Stimulated activated CD4-positive, alpha-beta T cell treated with anti-CD3 and anti-CD28 coated beads, TNF-alpha, amount 100 ng/mL, for 1 hour (primary cell): ENCODE data around the gene PIK3C2G.
"Not testable (repeated sequence)": the region's sequence is repeated elsewhere in the genome, so short reads cannot be mapped to it uniquely, and the experiment has no call there.

ENCODE experiments used
- DNase-seq, 3 donors: peaks; one replicate each; pipeline ENCODE4 v3.0.0-alpha.2; 2020; ENCODE audit warnings: low read depth in 3 of 3, low spot score in 1 of 3

PIK3C2G gene

DNA sequence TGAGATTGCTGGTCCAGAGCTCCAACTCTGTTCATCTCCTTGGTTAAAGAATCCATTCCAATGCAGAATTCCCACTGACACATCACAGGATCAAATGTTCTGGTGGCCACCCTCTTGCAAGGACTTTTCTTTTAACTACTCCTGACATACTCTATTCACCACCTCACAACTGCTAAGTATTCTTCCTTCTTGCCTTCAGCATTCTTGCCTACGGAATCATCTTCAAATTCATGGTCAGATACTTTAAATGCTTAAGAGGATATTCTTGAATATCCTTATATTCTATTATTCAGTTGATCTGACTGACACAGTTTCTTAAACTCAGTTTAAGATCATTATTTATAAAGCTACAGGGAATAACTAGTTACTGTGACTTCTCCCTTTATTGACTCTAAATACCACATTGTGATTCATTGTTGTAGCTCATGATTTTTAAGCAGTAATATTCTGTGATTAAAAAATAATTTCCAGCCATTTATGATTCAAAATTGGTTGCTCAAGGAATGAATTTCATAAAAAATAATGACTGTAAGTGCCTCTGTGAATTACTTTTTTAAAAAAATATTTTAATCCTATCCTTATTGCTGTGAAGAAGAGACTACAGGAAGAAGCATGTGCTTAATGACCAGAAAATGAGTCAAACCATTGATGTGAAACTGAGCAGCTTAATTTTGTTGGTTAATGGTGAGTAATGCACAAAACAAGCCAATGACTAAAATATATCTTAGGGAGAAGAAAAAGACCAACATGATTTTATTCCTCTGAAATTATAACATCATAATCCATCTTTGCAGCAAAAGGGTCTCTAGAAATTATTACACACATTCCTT lies 207.1 kb downstream of the PIK3C2G start:
- DNase-seq = no peak

DNA sequence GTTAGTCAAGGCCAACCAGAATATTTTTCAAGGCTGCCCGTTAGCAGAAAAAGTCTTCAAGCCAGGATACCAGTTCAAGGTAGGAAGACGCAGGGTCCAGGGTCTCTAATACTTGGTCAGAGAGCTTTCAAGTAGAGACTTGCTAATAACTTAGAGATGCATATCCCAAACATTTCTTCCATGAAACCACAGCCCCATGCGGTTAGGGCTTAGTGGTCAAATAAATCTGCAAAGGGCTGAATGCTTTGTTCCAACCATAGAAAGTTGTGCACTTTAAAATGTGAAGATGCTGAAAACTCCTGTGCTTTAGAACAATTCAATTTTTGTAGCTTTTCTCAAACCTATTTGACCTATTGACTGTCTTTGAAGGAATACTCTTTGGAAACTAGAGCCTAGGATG lies 208.9 kb downstream of the PIK3C2G start:
- DNase-seq = no peak

- no peak for DNase-seq
Observed at GRCh38 chr12:18472304-18472703, 211.0 kb downstream of the PIK3C2G start.

DNA sequence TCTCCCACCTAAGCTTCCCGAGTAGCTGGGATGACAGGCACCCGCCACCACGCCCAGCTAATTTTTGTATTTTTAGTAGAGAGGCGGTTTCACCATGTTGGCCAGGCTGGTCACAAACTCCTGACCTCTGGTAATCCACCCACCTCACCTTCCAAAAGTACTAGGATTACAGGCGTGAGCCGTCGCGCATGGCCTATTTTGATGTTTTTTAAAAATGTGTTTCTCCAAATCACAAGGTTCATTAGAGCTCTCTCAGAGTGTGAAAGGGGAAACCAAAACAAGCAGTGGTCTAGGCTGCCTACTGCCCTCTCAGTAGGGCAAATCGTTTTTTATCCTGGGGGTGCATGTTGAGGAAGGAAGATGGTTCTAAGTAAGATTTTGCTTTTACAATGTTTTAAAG lies 211.5 kb downstream of the PIK3C2G start:
- DNase-seq = no peak

DNA sequence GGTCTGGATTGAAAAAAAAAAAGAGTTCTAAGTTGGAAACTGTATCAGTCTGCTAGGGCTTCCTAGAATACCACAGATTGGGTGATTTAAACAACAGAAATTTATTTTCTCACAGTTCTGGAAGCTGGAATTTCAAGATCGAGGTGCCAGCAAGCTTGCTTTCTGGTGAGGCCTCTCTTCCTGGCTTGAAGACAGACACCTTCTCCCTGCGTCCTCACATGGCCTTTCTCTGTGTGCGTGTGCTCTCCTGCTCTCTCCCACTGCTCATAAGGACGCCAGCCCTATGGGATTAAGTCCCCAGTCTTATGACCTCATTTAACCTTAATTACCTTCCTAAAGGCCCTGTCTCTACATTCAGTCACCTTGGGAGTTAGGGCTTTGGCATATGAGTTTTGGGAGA lies 215.5 kb downstream of the PIK3C2G start:
- DNase-seq = no peak

- no peak for DNase-seq
Observed at GRCh38 chr12:18479256-18479655, 217.9 kb downstream of the PIK3C2G start.

- no peak for DNase-seq
Observed at GRCh38 chr12:18482601-18483120, 221.3 kb downstream of the PIK3C2G start.

DNA sequence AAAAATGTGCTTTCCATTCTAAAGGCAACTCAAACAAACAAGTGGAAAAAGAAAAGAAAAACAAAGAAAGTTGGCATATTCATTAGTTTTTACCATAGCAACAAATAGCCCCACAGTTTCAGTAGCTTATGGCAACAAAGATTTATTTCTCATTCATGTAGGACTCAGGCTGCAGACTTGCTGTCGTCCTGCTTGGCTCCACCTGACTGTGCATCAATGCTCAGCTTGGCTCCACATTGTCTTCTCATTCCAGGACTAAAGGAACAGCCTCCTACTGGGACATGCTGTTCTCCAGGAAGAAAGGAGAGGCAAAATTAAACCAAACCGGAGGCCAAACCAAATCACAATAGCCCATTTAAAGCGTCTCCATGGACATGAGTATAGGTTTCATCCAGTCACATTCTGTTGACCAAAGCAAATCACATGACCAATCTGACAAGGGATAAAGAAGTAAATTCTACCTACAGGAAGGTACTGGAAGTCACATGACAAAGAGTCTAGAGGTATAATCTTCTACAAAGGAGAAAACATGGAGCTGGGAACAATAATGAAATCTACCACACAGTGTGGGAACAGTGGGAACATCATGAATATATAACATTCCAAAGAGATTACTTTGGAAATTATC lies 222.5 kb downstream of the PIK3C2G start:
- no peak for DNase-seq

DNA sequence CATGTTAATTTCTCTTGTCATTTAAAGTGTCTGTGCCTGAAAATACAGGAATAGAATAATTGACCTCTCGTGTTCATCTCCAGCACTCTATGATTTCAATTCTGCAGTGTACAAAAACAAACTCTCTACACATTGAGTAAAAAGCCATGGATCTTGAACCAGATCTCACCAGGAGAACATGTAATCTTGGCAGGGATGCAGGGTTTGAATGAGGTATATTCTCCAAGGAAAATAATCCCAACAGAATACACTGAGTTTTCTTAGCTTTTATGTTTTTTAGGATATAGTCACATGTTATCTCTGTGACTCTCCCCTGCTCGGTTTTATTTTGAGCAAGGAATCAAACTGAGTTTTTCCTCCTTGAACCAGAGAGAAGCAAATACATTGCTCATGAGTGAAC lies 224.7 kb downstream of the PIK3C2G start:
- no peak for DNase-seq

GRCh38 chr12:18487509-18487908 lies 226.2 kb downstream of the PIK3C2G start:
- DNase-seq = no peak

- DNase-seq = no peak
Observed at GRCh38 chr12:18492372-18493025, 231.2 kb downstream of the PIK3C2G start.

DNA sequence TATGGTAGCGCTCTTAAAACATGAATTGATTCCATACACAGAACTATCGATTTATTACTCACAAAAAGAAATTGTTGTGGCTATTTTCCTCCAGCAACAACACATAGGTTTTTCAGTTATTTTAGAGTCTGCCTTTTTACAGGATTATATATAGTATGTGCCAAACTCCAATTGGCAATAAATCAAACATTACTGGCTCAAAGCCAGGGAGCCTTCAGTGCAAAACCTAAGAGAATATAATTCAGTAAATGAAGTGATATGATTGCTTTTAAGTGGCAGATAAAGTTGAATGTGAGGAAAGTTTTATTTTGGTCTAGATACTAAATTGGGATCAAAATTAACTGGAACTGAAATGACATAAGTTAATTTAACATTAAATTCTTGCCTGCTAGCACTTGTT lies 234.8 kb downstream of the PIK3C2G start:
- DNase-seq = no peak

GRCh38 chr12:18500160-18500574 lies 238.8 kb downstream of the PIK3C2G start:
- not testable (repeated sequence) for DNase-seq

- DNase-seq = not testable (repeated sequence)
Observed at GRCh38 chr12:18500736-18501135, 239.4 kb downstream of the PIK3C2G start.

DNA sequence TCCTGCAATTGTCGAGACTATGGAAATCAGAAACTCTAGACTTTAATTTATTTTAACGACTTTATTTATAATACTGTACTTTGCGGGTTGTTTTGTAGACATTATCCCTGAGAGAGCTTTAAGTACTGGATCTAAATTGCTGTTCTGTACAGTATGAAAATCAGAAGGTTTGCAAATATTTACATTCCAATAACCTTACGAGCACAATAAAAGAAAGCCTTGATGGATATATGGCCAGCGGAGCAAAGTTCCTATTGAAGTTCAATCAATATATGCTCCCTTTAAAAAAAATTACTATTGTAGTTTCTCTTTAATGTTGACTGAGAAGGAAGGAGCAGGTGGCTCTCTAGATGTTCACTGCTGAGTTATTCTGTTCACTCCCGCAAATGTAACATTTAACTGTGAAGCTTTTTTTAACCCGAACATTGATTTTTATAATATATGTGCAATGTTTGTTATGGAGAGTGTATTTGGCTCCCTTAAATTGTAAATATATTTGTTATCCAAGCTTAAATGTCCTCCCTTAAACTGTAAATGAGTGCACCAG lies 241.2 kb downstream of the PIK3C2G start:
- DNase-seq = no peak

DNA sequence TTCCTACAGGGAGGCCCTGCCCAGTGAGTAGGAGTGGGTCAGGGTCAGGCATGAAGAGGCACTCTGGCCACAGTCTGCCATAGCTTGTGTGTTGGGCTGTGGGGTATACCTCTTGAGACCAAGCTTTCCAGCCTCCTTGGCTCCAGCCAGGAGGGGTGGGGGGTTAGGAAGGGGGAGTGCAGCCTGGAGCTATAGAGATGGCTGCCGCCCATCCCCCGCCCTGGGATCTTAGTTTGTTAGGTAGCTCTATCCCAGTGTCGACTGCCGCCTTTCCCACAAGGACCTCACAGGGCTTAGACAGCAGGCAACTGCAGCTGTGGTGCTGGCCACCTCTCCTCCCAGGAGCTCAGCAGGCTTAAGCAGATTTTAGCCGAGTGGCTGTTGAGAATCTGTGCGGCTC lies 260.1 kb downstream of the PIK3C2G start:
- no peak for DNase-seq

DNA sequence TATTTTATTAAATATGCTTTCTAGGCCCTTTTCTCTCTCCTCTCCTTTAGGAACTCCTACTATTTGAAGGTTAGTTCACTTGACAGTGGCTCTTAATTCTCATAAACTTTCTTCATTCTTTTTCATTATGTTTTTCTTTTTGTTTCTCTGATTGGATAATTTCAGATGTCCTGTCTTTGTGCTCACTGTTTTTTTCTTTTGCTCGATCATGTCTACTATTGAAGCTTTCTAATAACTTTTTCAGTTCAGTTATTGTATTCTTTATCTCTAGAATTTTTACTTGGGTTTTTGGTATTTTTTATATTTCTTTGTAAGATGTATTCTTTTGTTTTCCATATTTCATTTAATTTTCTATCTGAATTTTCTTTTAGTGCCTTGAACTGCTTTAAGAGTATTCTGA lies 261.5 kb downstream of the PIK3C2G start:
- DNase-seq = no peak

DNA sequence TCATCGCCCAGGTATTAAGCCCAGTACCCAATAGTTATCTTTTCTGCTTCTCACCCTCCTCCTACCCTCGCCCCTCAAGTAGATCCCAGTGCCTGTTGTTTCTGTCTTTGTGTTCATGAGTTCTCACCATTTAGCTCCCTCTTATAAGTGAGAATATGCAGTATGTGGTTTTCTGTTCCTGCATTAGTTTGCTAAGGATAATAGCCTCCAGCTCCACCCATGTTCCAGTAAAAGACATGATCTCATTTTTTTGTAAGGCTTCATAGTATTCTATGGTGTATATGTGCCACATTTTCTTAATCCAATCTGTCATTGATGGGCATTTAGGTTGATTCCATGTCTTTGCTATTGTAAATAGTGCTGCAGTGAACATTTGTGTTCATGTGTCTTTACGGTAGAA lies 281.2 kb downstream of the PIK3C2G start:
- DNase-seq = not testable (repeated sequence)

- no peak for DNase-seq
Observed at GRCh38 chr12:18546399-18546798, 285.1 kb downstream of the PIK3C2G start.

DNA sequence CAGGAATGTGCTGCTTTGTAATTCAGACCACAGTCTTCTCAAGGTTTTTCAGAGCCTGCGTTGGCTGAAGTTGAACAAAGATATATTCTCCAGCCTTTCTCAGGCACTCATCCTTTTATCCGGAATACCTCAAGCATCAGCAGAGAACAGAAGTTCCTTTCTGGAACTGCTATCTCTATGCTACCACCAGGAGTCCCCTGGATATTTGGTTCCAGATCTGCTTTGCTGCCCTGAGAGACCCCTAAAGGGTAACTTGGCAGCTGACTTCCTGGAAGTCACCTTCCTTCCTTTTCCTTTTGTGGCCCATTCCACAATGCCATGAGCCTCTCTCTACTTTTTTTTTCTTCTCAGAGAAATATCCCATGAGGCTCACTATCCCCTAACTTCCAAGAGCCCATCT lies 288.3 kb downstream of the PIK3C2G start:
- no peak for DNase-seq

- DNase-seq = no peak
Observed at GRCh38 chr12:18551106-18551505, 289.8 kb downstream of the PIK3C2G start.

DNA sequence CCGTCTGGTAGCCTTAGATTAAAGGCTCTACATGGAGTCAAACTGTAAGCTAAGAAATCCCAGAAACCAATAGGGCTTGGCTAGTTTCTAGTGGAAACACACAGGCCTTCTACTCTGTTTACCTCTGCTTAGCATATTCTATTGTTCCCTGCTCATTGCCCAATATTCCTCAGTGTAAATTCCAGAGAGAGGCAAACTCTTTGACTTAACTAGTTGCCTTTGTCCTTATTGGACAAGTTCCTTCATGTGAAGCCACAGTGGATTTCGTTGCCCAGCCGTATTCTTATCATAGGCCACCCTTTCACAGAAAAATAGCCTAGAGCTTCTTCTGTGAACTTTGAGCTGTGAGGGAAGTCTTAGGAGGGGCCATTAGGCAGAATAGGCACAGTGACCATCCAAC lies 290.4 kb downstream of the PIK3C2G start:
- DNase-seq = no peak
